ENCODE data around the gene PUM2.
"Not testable (repeated sequence)": the region's sequence is repeated elsewhere in the genome, so short reads cannot be mapped to it uniquely, and the experiment has no call there.

GRCh38 chr2:20240291-20240690, 110.4 kb downstream of the PUM2 start:
- TF ChIP-seq CTCF, POLR2AphosphoS5, POLR2A, EP300 (IDR thresholded peaks at IDR 0.05): not testable (repeated sequence)
